ENCODE results near the gene SGMS1. TPM values are rescaled to one million over a fixed set of nuclear protein-coding genes. Genes with fewer than 3 reads are reported as not detected.

SGMS1 gene
- total and polyA plus RNA-seq, 2 donors (not counting 1 experiment from before 2014, with no cell fraction given): 10.0 to 43.5 TPM

DNA sequence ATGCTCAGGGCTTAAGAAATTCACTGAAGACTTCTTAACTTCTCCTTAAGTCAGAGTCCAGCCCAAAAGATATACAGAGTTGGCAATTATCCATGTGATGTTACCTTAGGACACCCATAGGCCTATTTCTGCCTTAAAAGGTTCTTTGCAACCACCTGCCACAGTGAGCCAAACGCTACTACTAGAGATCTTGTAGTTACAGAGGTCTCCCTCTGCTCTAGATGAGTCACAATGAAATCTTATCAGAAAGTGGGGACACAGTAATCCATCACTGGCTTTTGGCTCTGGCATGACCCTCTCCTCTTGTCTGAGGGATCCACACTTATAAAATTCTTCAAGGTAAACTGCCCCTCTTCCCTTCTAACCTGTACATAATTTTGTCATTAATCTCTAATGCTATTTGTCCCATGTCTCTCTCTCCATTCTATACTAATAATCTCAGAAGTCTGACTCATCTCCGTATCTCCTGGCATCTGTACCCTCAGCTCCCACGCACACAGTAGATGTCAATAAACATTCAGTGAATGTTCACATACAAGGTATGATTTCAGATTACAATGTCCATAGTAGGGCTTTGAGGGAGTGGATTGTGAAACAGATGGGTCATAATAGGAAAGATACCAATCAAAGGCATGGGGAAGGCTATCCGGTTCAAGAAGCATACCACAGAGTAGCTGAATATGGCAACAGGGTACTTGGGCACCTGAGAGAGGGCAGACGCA, 112.1 kb downstream of the SGMS1 start:
- no peak overlapping the region for H2AFZ ChIP-seq (ENCODE audit: insufficient read depth, low read depth, low read length, poor library complexity, severe bottlenecking)
- no peaks in the 10 kb centered on the region for H3K27me3 ChIP-seq (replicated peaks in 1 of 4; ENCODE audit: control extremely low read depth in 1 of 4, control insufficient read depth in 3 of 4, insufficient read depth in 4 of 4, low read length in 3 of 4)
- H3K27me3 Mint-ChIP-seq: no peaks in the 10 kb centered on the region
- no peak overlapping the region for H3K4me3 ChIP-seq (ENCODE audit: control extremely low read depth in 1 of 5, extremely low read depth in 1 of 5, insufficient read depth in 1 of 5, low read depth in 2 of 5, low read length in 4 of 5)
- TF ChIP-seq EZH2 (IDR thresholded peaks at IDR 0.05; ENCODE audit: borderline replicate concordance, insufficient read depth, low read depth, low read length, poor library complexity, severe bottlenecking): no peak
- TF ChIP-seq, protein P1, sequence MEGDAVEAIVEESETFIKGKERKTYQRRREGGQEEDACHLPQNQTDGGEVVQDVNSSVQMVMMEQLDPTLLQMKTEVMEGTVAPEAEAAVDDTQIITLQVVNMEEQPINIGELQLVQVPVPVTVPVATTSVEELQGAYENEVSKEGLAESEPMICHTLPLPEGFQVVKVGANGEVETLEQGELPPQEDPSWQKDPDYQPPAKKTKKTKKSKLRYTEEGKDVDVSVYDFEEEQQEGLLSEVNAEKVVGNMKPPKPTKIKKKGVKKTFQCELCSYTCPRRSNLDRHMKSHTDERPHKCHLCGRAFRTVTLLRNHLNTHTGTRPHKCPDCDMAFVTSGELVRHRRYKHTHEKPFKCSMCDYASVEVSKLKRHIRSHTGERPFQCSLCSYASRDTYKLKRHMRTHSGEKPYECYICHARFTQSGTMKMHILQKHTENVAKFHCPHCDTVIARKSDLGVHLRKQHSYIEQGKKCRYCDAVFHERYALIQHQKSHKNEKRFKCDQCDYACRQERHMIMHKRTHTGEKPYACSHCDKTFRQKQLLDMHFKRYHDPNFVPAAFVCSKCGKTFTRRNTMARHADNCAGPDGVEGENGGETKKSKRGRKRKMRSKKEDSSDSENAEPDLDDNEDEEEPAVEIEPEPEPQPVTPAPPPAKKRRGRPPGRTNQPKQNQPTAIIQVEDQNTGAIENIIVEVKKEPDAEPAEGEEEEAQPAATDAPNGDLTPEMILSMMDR (IDR thresholded peaks at IDR 0.05): no peak
- no peak for DNase-seq
- no peak overlapping the region for H3K4me2 ChIP-seq (replicated peaks; ENCODE audit: low read depth, low read length, poor library complexity, severe bottlenecking)
- 83% methylated on average over 2 of the region's 5 CpGs for WGBS (ENCODE audit: insufficient coverage)
- H3K27ac ChIP-seq (ENCODE audit: low read length in 2 of 2): no peak overlapping the region
- H3K4me1 ChIP-seq (ENCODE audit: control insufficient read depth in 2 of 2, insufficient read depth in 2 of 2, low read length in 2 of 2): peaks cover 17 to 23% of the 10 kb centered on the region in 2 donors
- H3K9ac ChIP-seq (ENCODE audit: low read length): no peak overlapping the region
- H3K79me2 ChIP-seq (ENCODE audit: control insufficient read depth, insufficient read depth, low read length): peaks cover 61% of the 10 kb centered on the region
- intact Hi-C loops (cut with micrococcal nuclease): no loop called here
- peaks cover 52% of the 10 kb centered on the region for H3K4me1 Mint-ChIP-seq
- H3K4me3 Mint-ChIP-seq: no peak overlapping the region
- POLR2A ChIA-PET: no interaction called here
- no peaks in the 10 kb centered on the region for H3K9me3 Mint-ChIP-seq (ENCODE audit: insufficient read depth)
- H3K27ac Mint-ChIP-seq: no peak overlapping the region
- H3K9me3 ChIP-seq (ENCODE audit: control extremely low read depth in 1 of 3, control insufficient read depth in 2 of 3, insufficient read depth in 1 of 3, low read length in 2 of 3): no peaks in the 10 kb centered on the region
- H3K36me3 ChIP-seq (replicated peaks in 1 of 2; ENCODE audit: control extremely low read depth in 1 of 2, control insufficient read depth in 1 of 2, extremely low read depth in 1 of 2, insufficient read depth in 2 of 2, low read length in 1 of 2): no peaks in the 10 kb centered on the region
- H4K20me1 ChIP-seq (ENCODE audit: control insufficient read depth, insufficient read depth, low read length, poor library complexity, severe bottlenecking): peaks cover 37% of the 10 kb centered on the region
- ATAC-seq (ENCODE audit: low read depth): no peak
- CTCF ChIA-PET: interaction anchor here (1.1 to 1.4 kb wide), 2 partner anchors 10 to 58 kb away, joined by 3 read pairs; no protein-coding TSS in a partner anchor
